GM10266 (cell line): ENCODE measurements around the gene IGSF9.

ENCODE experiments used
- DNase-seq: peaks from one replicate; pipeline ENCODE4 v3.0.0; 2012; ENCODE audit errors: extremely low spot score
- TF ChIP-seq, protein P1 (sequence below): IDR thresholded peaks from 2 replicates; pipeline ENCODE4 v1.5.1; 2012; ENCODE audit warnings: mild to moderate bottlenecking, low read depth; ENCODE audit not compliant: control insufficient read depth, insufficient read depth; ENCODE audit errors: missing control alignments

Gene IGSF9

GRCh38 chr1:159961636-159962035 is 16.2 kb upstream of the IGSF9 start:
- no peak for DNase-seq

DNA sequence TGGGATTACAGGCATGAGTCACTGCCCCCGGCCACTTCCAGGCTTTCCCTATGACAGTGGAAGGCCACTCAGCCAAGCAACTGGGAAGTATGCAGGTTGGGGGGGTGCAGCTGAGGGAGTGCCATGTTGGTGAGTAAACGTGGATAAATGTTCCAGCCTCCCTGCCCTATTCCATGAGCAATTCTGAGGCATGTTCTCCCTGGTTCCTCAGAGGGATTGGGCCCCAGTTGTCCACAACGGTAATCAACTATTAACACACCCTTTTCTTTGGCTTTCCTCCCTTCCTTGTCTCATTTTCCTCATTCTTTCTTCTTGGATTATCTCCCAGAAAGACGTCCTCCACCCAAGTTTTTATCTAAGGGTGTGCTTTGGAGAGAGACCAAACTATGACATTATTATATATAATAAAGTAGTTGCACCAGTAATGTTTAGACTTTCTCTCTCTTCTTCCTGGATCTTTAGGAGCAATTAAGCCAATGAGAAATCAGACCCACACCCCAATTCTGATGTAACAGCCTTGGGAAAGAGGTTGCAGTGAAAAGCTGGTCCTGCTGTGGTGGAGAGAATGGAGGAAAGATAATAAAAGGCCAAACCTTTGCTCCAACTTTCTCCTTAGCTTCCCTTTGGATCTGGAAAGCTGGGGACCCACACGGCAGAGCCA is 15.4 kb upstream of the IGSF9 start:
- DNase-seq, result no peak
- TF ChIP-seq, protein P1, sequence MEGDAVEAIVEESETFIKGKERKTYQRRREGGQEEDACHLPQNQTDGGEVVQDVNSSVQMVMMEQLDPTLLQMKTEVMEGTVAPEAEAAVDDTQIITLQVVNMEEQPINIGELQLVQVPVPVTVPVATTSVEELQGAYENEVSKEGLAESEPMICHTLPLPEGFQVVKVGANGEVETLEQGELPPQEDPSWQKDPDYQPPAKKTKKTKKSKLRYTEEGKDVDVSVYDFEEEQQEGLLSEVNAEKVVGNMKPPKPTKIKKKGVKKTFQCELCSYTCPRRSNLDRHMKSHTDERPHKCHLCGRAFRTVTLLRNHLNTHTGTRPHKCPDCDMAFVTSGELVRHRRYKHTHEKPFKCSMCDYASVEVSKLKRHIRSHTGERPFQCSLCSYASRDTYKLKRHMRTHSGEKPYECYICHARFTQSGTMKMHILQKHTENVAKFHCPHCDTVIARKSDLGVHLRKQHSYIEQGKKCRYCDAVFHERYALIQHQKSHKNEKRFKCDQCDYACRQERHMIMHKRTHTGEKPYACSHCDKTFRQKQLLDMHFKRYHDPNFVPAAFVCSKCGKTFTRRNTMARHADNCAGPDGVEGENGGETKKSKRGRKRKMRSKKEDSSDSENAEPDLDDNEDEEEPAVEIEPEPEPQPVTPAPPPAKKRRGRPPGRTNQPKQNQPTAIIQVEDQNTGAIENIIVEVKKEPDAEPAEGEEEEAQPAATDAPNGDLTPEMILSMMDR, result no peak

More at GRCh38 chr1:159961636-159962035, 16.2 kb upstream of the IGSF9 start:
- TF ChIP-seq, protein P1, result no peak

DNA sequence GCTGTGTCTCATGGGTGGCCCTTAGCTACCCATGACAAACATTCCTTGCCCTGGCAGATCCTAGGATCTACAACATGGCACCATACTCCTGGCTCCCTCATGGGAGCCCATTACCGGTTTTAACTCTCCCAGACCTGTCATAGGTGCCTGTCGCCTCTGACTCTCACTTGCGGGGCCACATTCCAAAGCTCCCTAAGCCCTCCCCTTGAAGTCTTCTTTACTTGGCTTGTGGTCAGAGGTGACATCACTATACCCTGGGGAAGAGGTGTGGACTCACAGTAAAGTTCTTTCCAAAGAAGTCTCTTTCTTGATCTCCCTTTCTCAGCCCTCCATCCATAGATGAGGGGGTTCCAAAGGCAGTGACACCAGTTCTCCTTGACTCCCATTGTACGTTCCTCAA is 14.0 kb upstream of the IGSF9 start:
- TF ChIP-seq, protein P1, result no peak
- no peak for DNase-seq

DNA sequence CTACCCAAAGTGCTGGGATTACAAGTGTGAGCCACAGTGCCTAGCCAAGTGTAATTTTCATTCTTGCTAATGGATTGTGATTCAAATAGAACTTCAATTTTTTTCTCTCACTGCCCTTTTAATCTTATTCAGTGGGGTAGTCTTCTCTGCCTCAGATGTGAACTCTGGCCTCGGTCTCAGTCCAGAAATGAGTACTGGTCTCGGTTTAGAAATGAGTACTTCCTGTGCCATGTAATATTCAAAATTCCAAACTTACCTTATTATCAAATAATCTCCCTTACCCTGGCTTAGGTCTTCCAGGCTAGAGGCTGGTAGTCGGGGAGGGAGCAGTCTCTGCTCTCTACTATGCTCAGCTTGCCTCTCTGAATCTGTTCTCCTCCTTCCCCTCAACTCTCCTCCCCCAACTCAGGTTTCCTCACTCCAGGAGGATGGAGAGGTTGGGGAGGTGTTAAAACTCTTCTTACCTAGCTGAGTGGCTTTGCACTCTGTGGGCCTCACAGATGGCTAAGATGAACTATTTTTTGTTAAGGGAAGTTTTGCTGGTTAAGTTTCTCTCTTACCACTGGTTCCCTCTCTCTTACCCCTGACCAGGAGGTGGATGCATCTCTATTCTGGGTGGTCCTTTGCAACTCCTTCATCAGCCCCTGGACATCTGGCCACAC is 13.4 kb upstream of the IGSF9 start:
- DNase-seq, result no peak
- TF ChIP-seq, protein P1, result no peak

DNA sequence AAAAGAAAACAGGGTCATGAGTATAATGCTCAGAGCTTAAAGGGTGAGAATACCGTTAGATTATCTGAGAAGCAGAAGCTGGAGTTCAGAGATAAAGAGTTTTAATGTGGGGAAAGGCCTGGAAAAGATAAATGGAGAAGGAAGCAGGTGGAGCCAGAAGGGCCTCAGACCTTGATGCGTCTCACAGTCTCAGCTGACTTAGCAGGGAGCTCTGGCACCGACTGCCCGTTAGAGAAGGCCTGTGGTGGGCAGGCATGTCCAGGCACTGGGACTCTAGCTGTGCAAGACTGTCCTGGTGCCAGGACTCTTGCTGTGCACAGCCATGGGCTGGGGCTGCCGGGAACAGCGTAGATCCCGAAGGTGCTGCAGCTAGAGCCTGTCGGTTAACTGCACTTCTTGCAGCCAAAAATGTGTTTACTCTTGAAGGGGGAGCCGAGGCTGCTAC is 12.4 kb upstream of the IGSF9 start:
- TF ChIP-seq, protein P1, result no peak
- no peak for DNase-seq

DNA sequence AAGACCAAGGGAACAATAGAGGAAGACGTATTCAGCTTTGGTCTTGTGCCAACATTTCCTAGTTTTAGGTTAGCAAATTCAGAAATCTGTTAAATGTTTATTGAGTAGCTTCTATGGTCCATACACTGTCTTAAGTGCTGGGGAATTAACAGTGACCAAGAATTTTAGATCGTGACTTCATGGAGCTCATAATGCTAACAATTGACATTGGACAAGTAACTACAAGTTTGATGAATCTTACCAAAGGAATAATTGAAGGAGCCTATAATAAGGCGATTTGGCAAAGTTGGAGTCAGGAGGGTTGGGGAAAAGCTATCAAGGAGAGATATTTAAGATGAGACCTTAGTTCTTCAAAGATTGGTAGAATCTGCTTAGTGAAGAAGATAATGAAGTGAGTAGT is 10.0 kb upstream of the IGSF9 start:
- TF ChIP-seq, protein P1, result no peak
- no peak for DNase-seq
